H9 (cell line): ENCODE results near the gene EXOSC10. TPM values are rescaled to one million over a fixed set of nuclear protein-coding genes. Genes with fewer than 3 reads are reported as not detected.

ENCODE experiments used
- DNase-seq: peaks from one replicate; pipeline ENCODE4 v3.0.0-alpha.2; 2017
- H2AFZ ChIP-seq: one replicate; pipeline ENCODE4 v1.6.1; 2013; ENCODE audit warnings: mild to moderate bottlenecking, low read length, control low read depth, moderate library complexity
- H2AK5ac ChIP-seq: 2 replicates; pipeline ENCODE4 v1.6.1; 2013; ENCODE audit warnings: low read length, control low read depth, mixed read lengths; ENCODE audit not compliant: insufficient read length
- H2BK120ac ChIP-seq: one replicate; pipeline ENCODE4 v1.6.1; 2013; ENCODE audit warnings: low read depth, mild to moderate bottlenecking, low read length, control low read depth, inconsistent platforms; ENCODE audit not compliant: poor library complexity, severe bottlenecking
- H2BK12ac ChIP-seq: 2 replicates; pipeline ENCODE4 v1.6.1; 2013; ENCODE audit warnings: low read length, control low read depth, mixed read lengths, low read depth; ENCODE audit not compliant: insufficient read length
- H2BK15ac ChIP-seq: 2 replicates; pipeline ENCODE4 v1.6.1; 2013; ENCODE audit warnings: low read depth, low read length, control low read depth
- H2BK20ac ChIP-seq: one replicate; pipeline ENCODE4 v1.6.1; 2013; ENCODE audit warnings: low read depth, mild to moderate bottlenecking, low read length, control low read depth, inconsistent platforms; ENCODE audit not compliant: poor library complexity, severe bottlenecking
- H2BK5ac ChIP-seq: 2 replicates; pipeline ENCODE4 v1.6.1; 2013; ENCODE audit warnings: low read length, control low read depth, mixed read lengths; ENCODE audit not compliant: insufficient read length
- H3K14ac ChIP-seq: 2 replicates; pipeline ENCODE4 v1.6.1; 2013; ENCODE audit warnings: low read length, control low read depth; ENCODE audit not compliant: insufficient read depth
- H3K18ac ChIP-seq: 2 replicates; pipeline ENCODE4 v1.6.1; 2013; ENCODE audit warnings: low read depth, mild to moderate bottlenecking, mixed read lengths, low read length, control low read depth; ENCODE audit not compliant: insufficient read length
- H3K23ac ChIP-seq: 2 replicates; pipeline ENCODE4 v1.6.1; 2013; ENCODE audit warnings: low read length, control low read depth, mixed read lengths, low read depth; ENCODE audit not compliant: insufficient read length
- H3K23me2 ChIP-seq: 2 replicates; pipeline ENCODE4 v1.6.1; 2013; ENCODE audit warnings: low read depth, mild to moderate bottlenecking, mixed read lengths, low read length, control low read depth; ENCODE audit not compliant: insufficient read length, poor library complexity, severe bottlenecking
- H3K27ac ChIP-seq: 2 replicates; pipeline ENCODE4 v1.5.1; 2013; ENCODE audit warnings: low read length, control low read depth, mixed read lengths, low read depth; ENCODE audit not compliant: insufficient read length
- H3K27me3 ChIP-seq: 2 replicates; pipeline ENCODE4 v1.6.1; 2013; ENCODE audit warnings: low read length, control low read depth, inconsistent platforms; ENCODE audit not compliant: insufficient read depth
- H3K4ac ChIP-seq: 2 replicates; pipeline ENCODE4 v1.6.1; 2013; ENCODE audit warnings: low read depth, mild to moderate bottlenecking, control low read depth, inconsistent platforms, low read length, moderate library complexity
- H3K4me1 ChIP-seq: 2 replicates; pipeline ENCODE4 v1.6.1; 2013; ENCODE audit warnings: low read length, control low read depth, inconsistent platforms; ENCODE audit not compliant: insufficient read depth
- H3K4me2 ChIP-seq: 2 replicates; pipeline ENCODE4 v1.6.1; 2013; ENCODE audit warnings: low read length, control low read depth, mixed read lengths; ENCODE audit not compliant: insufficient read length, insufficient read depth
- H3K56ac ChIP-seq: 2 replicates; pipeline ENCODE4 v1.6.1; 2013; ENCODE audit warnings: low read depth, mild to moderate bottlenecking, mixed read lengths, low read length, control low read depth; ENCODE audit not compliant: insufficient read length
- H3K79me1 ChIP-seq: 2 replicates; pipeline ENCODE4 v1.6.1; 2013; ENCODE audit warnings: low read depth, mild to moderate bottlenecking, moderate library complexity, low read length, control low read depth, inconsistent platforms; ENCODE audit not compliant: insufficient read depth, poor library complexity, severe bottlenecking
- H3K79me2 ChIP-seq: 2 replicates; pipeline ENCODE4 v1.6.1; 2013; ENCODE audit warnings: low read length, control low read depth, inconsistent platforms; ENCODE audit not compliant: insufficient read depth
- H3K9ac ChIP-seq: 2 replicates; pipeline ENCODE4 v1.6.1; 2013; ENCODE audit warnings: low read length, control low read depth, mixed read lengths; ENCODE audit not compliant: insufficient read length; ENCODE audit errors: extremely low read depth
- H3K9me3 ChIP-seq: one replicate; pipeline ENCODE4 v1.6.1; 2013; ENCODE audit warnings: low read depth, low read length, inconsistent platforms; ENCODE audit not compliant: control insufficient read depth
- H3T11ph ChIP-seq: one replicate; pipeline ENCODE4 v1.6.1; 2013; ENCODE audit warnings: mild to moderate bottlenecking, low read length, control low read depth, inconsistent platforms
- H4K20me1 ChIP-seq: one replicate; pipeline ENCODE4 v1.6.1; 2013; ENCODE audit not compliant: control insufficient read depth, insufficient read length, insufficient read depth
- H4K5ac ChIP-seq: 2 replicates; pipeline ENCODE4 v1.6.1; 2013; ENCODE audit warnings: low read depth, mild to moderate bottlenecking, mixed read lengths, low read length, control low read depth; ENCODE audit not compliant: insufficient read length
- H4K8ac ChIP-seq: replicated peaks from 2 replicates; pipeline ENCODE4 v1.6.1; 2013; ENCODE audit warnings: low read length, control low read depth, mixed read lengths, low read depth; ENCODE audit not compliant: insufficient read length
- H4K91ac ChIP-seq: 2 replicates; pipeline ENCODE4 v1.6.1; 2013; ENCODE audit warnings: low read depth, mild to moderate bottlenecking, moderate library complexity, mixed read lengths, low read length, control low read depth; ENCODE audit not compliant: insufficient read length
- H3K27ac Mint-ChIP-seq, 3 experiments: 2 replicates in 2 of 3; 3 replicates in 1 of 3; pipeline ENCODE4 v1.8.0; 2020 to 2021; ENCODE audit warnings: mixed read lengths in 3 of 3, mild to moderate bottlenecking in 1 of 3, moderate library complexity in 1 of 3
- H3K27me3 Mint-ChIP-seq: 2 replicates; pipeline ENCODE4 v1.8.0; 2021; ENCODE audit warnings: low read depth, mild to moderate bottlenecking, moderate library complexity, mixed read lengths
- H3K36me3 Mint-ChIP-seq, 3 experiments: 2 replicates in 2 of 3; 3 replicates in 1 of 3; pipeline ENCODE4 v1.8.0; 2020 to 2021; ENCODE audit warnings: low read depth in 3 of 3, mixed read lengths in 3 of 3; ENCODE audit not compliant: insufficient read depth in 1 of 3
- H3K4me1 Mint-ChIP-seq, 2 experiments: 2 replicates each; pipeline ENCODE4 v1.8.0; 2020; ENCODE audit warnings: mixed read lengths in 2 of 2
- H3K4me3 Mint-ChIP-seq, 2 experiments: 2 replicates in 1 of 2; 3 replicates in 1 of 2; pipeline ENCODE4 v1.8.0; 2020 to 2021; ENCODE audit warnings: mild to moderate bottlenecking in 2 of 2, mixed read lengths in 2 of 2, moderate library complexity in 1 of 2
- H3K9me3 Mint-ChIP-seq, 2 experiments: 2 replicates in 1 of 2; 3 replicates in 1 of 2; pipeline ENCODE4 v1.8.0; 2020; ENCODE audit warnings: mild to moderate bottlenecking in 2 of 2, mixed read lengths in 2 of 2, moderate library complexity in 1 of 2
- CTCF ChIP-seq: fragments of 200-600 bp; sonication (generic); conservative IDR thresholded peaks from 3 replicates; pipeline ENCODE4 v1.8.0; 2021; ENCODE audit warnings: antibody characterized with exemption, mild to moderate bottlenecking
- WGBS: extraction: QIAGEN DNeasy Blood & Tissue Kit; methylation state at CpG from one replicate; pipeline ENCODE4 v1.1.7; 2013; ENCODE audit warnings: missing lambda C conversion rate, low lambda C conversion rate, mixed read lengths; ENCODE audit not compliant: insufficient read length; ENCODE audit errors: extremely low coverage; 5-methylcytosine and 5-hydroxymethylcytosine counted together
- total RNA-seq: library from RNA; stranded (reverse); gene quantifications from 2 replicates; pipeline ENCODE4 v1.2.1, GENCODE V29; 2021

EXOSC10 gene
- total RNA-seq, 1 experiment from 2014 or later, result 83.4 TPM

- H3K79me2 ChIP-seq, result no peaks in the 10 kb centered on the region
- no peak overlapping the region for H2BK120ac ChIP-seq
- H4K91ac ChIP-seq, result no peak overlapping the region
- no peak for TF ChIP-seq CTCF
- no peaks in the 10 kb centered on the region for H3K27me3 Mint-ChIP-seq
- no peak overlapping the region for H3K27ac ChIP-seq
- H3K4me2 ChIP-seq, result no peak overlapping the region
- H3K4me1 Mint-ChIP-seq, result no peaks in the 10 kb centered on the region
- H3T11ph ChIP-seq, result no peak overlapping the region
- no peak overlapping the region for H3K18ac ChIP-seq
- H3K9me3 ChIP-seq, result no peaks in the 10 kb centered on the region
- H2BK20ac ChIP-seq, result no peak overlapping the region
- H3K23me2 ChIP-seq, result no peaks in the 10 kb centered on the region
- H3K9me3 Mint-ChIP-seq, result no peaks in the 10 kb centered on the region
- H2AK5ac ChIP-seq, result no peak overlapping the region
- H3K79me1 ChIP-seq, result no peaks in the 10 kb centered on the region
- H3K4ac ChIP-seq, result no peak overlapping the region
- H4K5ac ChIP-seq, result no peak overlapping the region
- H3K4me3 Mint-ChIP-seq, result no peak overlapping the region
- H3K9ac ChIP-seq, result no peak overlapping the region
- H3K27me3 ChIP-seq, result no peaks in the 10 kb centered on the region; the same call in 1 of the 2 replicates
- no peaks in the 10 kb centered on the region for H3K4me1 ChIP-seq
- no peaks in the 10 kb centered on the region for H4K20me1 ChIP-seq
- H3K36me3 Mint-ChIP-seq, result peaks cover 6 to 58% (median 39%) of the 10 kb centered on the region in 3 experiments; a peak in 6 of 7 replicates
- no peak overlapping the region for H3K14ac ChIP-seq
- H3K56ac ChIP-seq, result no peak overlapping the region
- H2BK15ac ChIP-seq, result no peak overlapping the region
- H2BK5ac ChIP-seq, result no peak overlapping the region
- H4K8ac ChIP-seq, result no peak overlapping the region
- WGBS, result no CpG with 5 or more reads among the region's 3 CpGs
- no peak overlapping the region for H2BK12ac ChIP-seq
- H2AFZ ChIP-seq, result no peak overlapping the region
- no peak for DNase-seq
- no peak overlapping the region; a peak in 1 of 7 replicates for H3K27ac Mint-ChIP-seq
- H3K23ac ChIP-seq, result no peak overlapping the region
Measured at GRCh38 chr1:11138952-11139351, 39.3 kb upstream of the EXOSC10 start.
